Uterus (tissue), 4 donors: ENCODE data around the gene ZMYND19. TPM values are rescaled to one million over a fixed set of nuclear protein-coding genes. Genes with fewer than 3 reads are reported as not detected.
"Not testable (repeated sequence)": the region's sequence is repeated elsewhere in the genome, so short reads cannot be mapped to it uniquely, and the experiment has no call there.

Experiments used
- DNase-seq, 2 donors: peaks; one replicate each; pipeline ENCODE4 v3.0.0-alpha.2; 2019 to 2020
- H3K27ac ChIP-seq, 2 donors: fragments of 200-600 bp; sonication (generic); 1 replicate in 1 of 2; 2 replicates in 1 of 2; pipeline ENCODE4 v1.5.1; 2016 to 2018
- H3K27me3 ChIP-seq, 2 donors: fragments of 200-600 bp; sonication (generic); one replicate each; pipeline ENCODE4 v1.5.1; 2018 to 2019; ENCODE audit warnings: control low read depth in 1 of 2
- H3K36me3 ChIP-seq, 2 donors: fragments of 200-600 bp; sonication (generic); one replicate each; pipeline ENCODE4 v1.5.1; 2019; ENCODE audit warnings: control low read depth in 1 of 2
- H3K4me1 ChIP-seq, 2 donors: fragments of 200-600 bp; sonication (generic); one replicate each; pipeline ENCODE4 v1.5.1; 2018 to 2019; ENCODE audit warnings: control low read depth in 1 of 2
- H3K4me3 ChIP-seq, 2 donors: fragments of 200-600 bp; sonication (generic); 1 replicate in 1 of 2; 2 replicates in 1 of 2; pipeline ENCODE4 v1.5.1; 2018 to 2019; ENCODE audit warnings: mild to moderate bottlenecking in 1 of 2
- H3K9me3 ChIP-seq, 2 donors: fragments of 200-600 bp; sonication (generic); one replicate each; pipeline ENCODE4 v1.5.1; 2019; ENCODE audit warnings: control low read depth in 1 of 2
- POLR2A ChIP-seq, 2 donors: fragments of 450-650 bp; IDR thresholded peaks; one replicate each; pipeline ENCODE4 v1.6.1; 2016; ENCODE audit warnings: antibody characterized with exemption in 2 of 2, mild to moderate bottlenecking in 1 of 2, moderate library complexity in 1 of 2
- intact Hi-C: fragments of 100-400 bp; cut with DNase I; formaldehyde crosslinking; loops from one replicate; pipeline ENCODE4 v1.15.1; 2023; ENCODE audit warnings: low total_unique reads
- total RNA-seq, 4 donors: library from RNA; depleted of rRNA in 3 of 4; stranded (reverse); fragments of >200 nt in 3 of 4; gene quantifications; one replicate each; pipeline versions ENCODE4 v1.1.0 to v1.2.4, GENCODE V29; 2014 to 2023
- TF ChIP-seq, protein P1 (sequence below), 4 experiments: fragments of 200-600 bp in 2 of 4; fragments of 450-650 bp in 2 of 4; sonication (generic) in 2 of 4; IDR thresholded peaks; one replicate each; pipeline ENCODE4 v1.5.1; 2016 to 2019; ENCODE audit warnings: antibody characterized with exemption in 4 of 4, mild to moderate bottlenecking in 2 of 4, moderate library complexity in 1 of 4
- donor health status: DM: yes; HTN: yes; CAD: no.

Gene ZMYND19
- total RNA-seq, 4 donors from 2014 or later: 14.7 to 26.4 (median 16.3) TPM

GRCh38 chr9:137632230-137633161 lies 42.2 kb upstream of the ZMYND19 start:
- DNase-seq: no peak

GRCh38 chr9:137631345-137632229 lies 41.3 kb upstream of the ZMYND19 start:
- intact Hi-C loops: no loop called here
- TF ChIP-seq POLR2A (IDR thresholded peaks at IDR 0.05): no peak
- TF ChIP-seq, protein P1, sequence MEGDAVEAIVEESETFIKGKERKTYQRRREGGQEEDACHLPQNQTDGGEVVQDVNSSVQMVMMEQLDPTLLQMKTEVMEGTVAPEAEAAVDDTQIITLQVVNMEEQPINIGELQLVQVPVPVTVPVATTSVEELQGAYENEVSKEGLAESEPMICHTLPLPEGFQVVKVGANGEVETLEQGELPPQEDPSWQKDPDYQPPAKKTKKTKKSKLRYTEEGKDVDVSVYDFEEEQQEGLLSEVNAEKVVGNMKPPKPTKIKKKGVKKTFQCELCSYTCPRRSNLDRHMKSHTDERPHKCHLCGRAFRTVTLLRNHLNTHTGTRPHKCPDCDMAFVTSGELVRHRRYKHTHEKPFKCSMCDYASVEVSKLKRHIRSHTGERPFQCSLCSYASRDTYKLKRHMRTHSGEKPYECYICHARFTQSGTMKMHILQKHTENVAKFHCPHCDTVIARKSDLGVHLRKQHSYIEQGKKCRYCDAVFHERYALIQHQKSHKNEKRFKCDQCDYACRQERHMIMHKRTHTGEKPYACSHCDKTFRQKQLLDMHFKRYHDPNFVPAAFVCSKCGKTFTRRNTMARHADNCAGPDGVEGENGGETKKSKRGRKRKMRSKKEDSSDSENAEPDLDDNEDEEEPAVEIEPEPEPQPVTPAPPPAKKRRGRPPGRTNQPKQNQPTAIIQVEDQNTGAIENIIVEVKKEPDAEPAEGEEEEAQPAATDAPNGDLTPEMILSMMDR (IDR thresholded peaks at IDR 0.05): no peak
- Histone ChIP-seq H3K4me1 (peaks cover 0 to 9% of the 10 kb centered on the region in 2 donors), H3K4me3 (no peak overlapping the region), H3K27me3 (no peaks in the 10 kb centered on the region), H3K9me3 (no peaks in the 10 kb centered on the region), H3K27ac (no peak overlapping the region), H3K36me3 (no peaks in the 10 kb centered on the region)
- no peak for DNase-seq

More at GRCh38 chr9:137632230-137633161, 42.2 kb upstream of the ZMYND19 start:
- Histone ChIP-seq H3K27me3 (no peaks in the 10 kb centered on the region), H3K36me3 (no peaks in the 10 kb centered on the region), H3K4me1 (peaks cover 0 to 9% of the 10 kb centered on the region in 2 donors), H3K9me3 (no peaks in the 10 kb centered on the region), H3K27ac (no peak overlapping the region), H3K4me3 (no peak overlapping the region)
- intact Hi-C loops: no loop called here
- TF ChIP-seq POLR2A (IDR thresholded peaks at IDR 0.05): no peak
- TF ChIP-seq, protein P1 (IDR thresholded peaks at IDR 0.05): no peak

DNA sequence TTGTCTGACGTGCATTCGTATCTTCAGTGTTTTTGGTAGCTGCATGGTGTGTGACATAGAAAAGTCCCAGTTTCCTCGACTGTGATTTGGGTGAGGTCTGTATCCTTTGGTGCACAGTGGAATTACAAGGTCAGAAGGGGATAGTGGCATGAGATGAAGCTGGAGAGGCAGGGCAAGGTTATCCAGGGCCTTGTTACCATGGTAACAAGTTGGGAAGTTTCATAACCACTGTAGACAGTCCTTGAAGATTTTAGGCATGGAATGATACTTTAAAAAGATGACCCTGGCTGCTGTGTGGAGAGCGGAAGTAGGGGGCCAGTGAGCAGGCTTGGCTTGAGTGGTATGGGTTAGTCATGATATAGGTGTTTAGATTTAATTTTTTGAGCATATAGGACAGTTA lies 40.4 kb upstream of the ZMYND19 start:
- H3K36me3 ChIP-seq: no peaks in the 10 kb centered on the region
- no peaks in the 10 kb centered on the region for H3K9me3 ChIP-seq
- H3K27me3 ChIP-seq: no peaks in the 10 kb centered on the region
- no peak overlapping the region for H3K27ac ChIP-seq
- peaks cover 0 to 9% of the 10 kb centered on the region in 2 donors for H3K4me1 ChIP-seq
- H3K4me3 ChIP-seq: no peak overlapping the region
- intact Hi-C loops: no loop called here
- DNase-seq: no peak
- TF ChIP-seq, protein P1 (IDR thresholded peaks at IDR 0.05): no peak
- no peak for TF ChIP-seq POLR2A (IDR thresholded peaks at IDR 0.05)

DNA sequence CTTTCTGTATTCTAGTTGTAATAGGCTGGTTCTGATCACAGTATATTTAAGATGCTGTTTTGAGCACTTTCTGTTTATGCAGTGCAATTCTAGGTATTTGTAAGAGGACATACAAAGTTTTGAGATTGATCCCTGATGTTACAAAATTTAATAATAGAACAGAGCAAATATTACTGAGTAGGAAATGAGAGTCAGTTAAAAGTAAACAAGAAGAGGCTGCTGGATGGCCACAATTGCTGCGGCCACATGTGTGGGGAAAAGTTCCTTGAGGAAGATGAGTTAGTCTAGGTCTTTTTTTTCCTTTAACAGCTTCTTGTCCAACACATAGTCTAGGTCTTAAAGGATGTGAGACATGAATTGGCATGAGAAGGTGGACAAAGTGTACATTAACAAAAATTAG lies 39.8 kb upstream of the ZMYND19 start:
- intact Hi-C loops: no loop called here
- Histone ChIP-seq H3K4me3 (no peak overlapping the region), H3K9me3 (no peaks in the 10 kb centered on the region), H3K4me1 (peaks cover 0 to 9% of the 10 kb centered on the region in 2 donors), H3K36me3 (no peaks in the 10 kb centered on the region), H3K27ac (no peak overlapping the region), H3K27me3 (no peaks in the 10 kb centered on the region)
- no peak for DNase-seq
- TF ChIP-seq, protein P1 (IDR thresholded peaks at IDR 0.05): no peak
- TF ChIP-seq POLR2A (IDR thresholded peaks at IDR 0.05): no peak

DNA sequence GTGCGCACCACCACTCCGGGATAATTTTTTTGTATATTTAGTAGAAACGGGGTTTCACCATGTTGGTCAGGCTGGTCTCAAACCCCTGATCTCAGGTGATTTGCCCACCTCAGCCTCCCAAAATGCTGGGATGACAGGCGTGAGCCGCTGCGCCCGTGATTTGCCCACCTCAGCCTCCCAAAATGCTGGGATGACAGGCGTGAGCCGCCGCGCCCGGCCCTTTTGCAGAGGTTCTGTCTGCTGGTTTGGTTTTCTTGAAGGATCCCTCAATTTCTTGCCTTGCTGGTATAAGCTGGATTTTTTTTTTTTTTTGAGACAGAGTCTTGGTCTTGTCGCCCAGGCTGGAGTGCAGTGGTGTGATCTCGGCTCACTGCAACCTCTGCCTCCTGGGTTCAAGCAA lies 37.1 kb upstream of the ZMYND19 start:
- H3K4me3 ChIP-seq, intact Hi-C loops, H3K36me3 ChIP-seq, H3K27ac ChIP-seq, H3K27me3 ChIP-seq, H3K9me3 ChIP-seq, DNase-seq, H3K4me1 ChIP-seq: not testable (repeated sequence)
